LHCN-M2 (cell line): ENCODE results near the gene KRT14. TPM values are rescaled to one million over a fixed set of nuclear protein-coding genes. Genes with fewer than 3 reads are reported as not detected.

Experiments
- total RNA-seq: library from RNA; depleted of rRNA; stranded (reverse); fragments of >200 nt; gene quantifications from 2 replicates; pipeline ENCODE4 v1.2.3, GENCODE V29; 2014; rRNA removed

KRT14 gene
- total RNA-seq, 1 experiment from 2014 or later = not detected

Other genes starting within 250 kb of the KRT14 start
- not detected in 2 replicates for gene KRT33A, start 236.1 kb downstream of the KRT14 start, total RNA-seq
- gene KRT33B, start 217.1 kb downstream of the KRT14 start, total RNA-seq = not detected in 2 replicates
- 0.29 and 1.0 TPM in 2 replicates for gene KRT34, start 204.6 kb downstream of the KRT14 start, total RNA-seq
- not detected in 2 replicates for gene KRT31, start 189.3 kb downstream of the KRT14 start, total RNA-seq
- not detected in 2 replicates for gene KRT37, start 162.3 kb downstream of the KRT14 start, total RNA-seq
- not detected in 2 replicates for gene KRT38, start 145.9 kb downstream of the KRT14 start, total RNA-seq
- gene KRT32, start 119.5 kb downstream of the KRT14 start, total RNA-seq = not detected in 2 replicates
- not detected in 2 replicates for gene KRT35, start 105.7 kb downstream of the KRT14 start, total RNA-seq
- not detected in 2 replicates for gene KRT36, start 97.0 kb downstream of the KRT14 start, total RNA-seq
- not detected in 2 replicates for gene KRT13, start 81.3 kb downstream of the KRT14 start, total RNA-seq
- 0.19 and 0.46 TPM in 2 replicates for gene KRT15, start 68.0 kb downstream of the KRT14 start, total RNA-seq
- not detected in 2 replicates for gene KRT19, start 58.6 kb downstream of the KRT14 start, total RNA-seq
- gene KRT9, start 14.8 kb downstream of the KRT14 start, total RNA-seq = not detected in 2 replicates
- gene KRT16, start 25.9 kb upstream of the KRT14 start, total RNA-seq = not detected in 2 replicates
- gene KRT17, start 37.7 kb upstream of the KRT14 start, total RNA-seq = 6.9 and 11.0 TPM in 2 replicates
- 56.9 and 63.7 TPM in 2 replicates for gene EIF1, start 102.0 kb upstream of the KRT14 start, total RNA-seq
- not detected in 2 replicates for gene GAST, start 125.4 kb upstream of the KRT14 start, total RNA-seq
- under 0.01 TPM in 1 of 2 replicates, not detected in the other for gene HAP1, start 147.7 kb upstream of the KRT14 start, total RNA-seq
- gene JUP, start 199.8 kb upstream of the KRT14 start, total RNA-seq = not detected in 2 replicates
- 46.0 and 49.1 TPM in 2 replicates for gene P3H4, start 225.1 kb upstream of the KRT14 start, total RNA-seq
- 271 and 283 TPM in 2 replicates for gene FKBP10, start 226.1 kb upstream of the KRT14 start, total RNA-seq
- gene NT5C3B, start 249.3 kb upstream of the KRT14 start, total RNA-seq = 74.1 and 101 TPM in 2 replicates